SK-N-SH treated with all-trans-retinoic acid at 6 μM for 48 hours (cell line): Measurements from ENCODE around the gene HEATR3.

Experiments
- ATAC-seq: fragments of 200-7000 bp; cut with Tn5 transposase; 3 replicates; pipeline ENCODE4 v1.9.1; 2020; ENCODE audit warnings: mild to moderate bottlenecking, moderate library complexity
- ARNTL ChIP-seq: fragments of 450-650 bp; formaldehyde crosslinking; IDR thresholded peaks from 2 replicates; pipeline ENCODE4 v1.5.0; 2020; ENCODE audit warnings: low read depth, mild to moderate bottlenecking, moderate library complexity, borderline replicate concordance
- BACH2 ChIP-seq: fragments of 250-450 bp; sonication (Bioruptor Pico); IDR thresholded peaks from 2 replicates; pipeline ENCODE4 v1.9.0; 2021; ENCODE audit warnings: mild to moderate bottlenecking, borderline replicate concordance
- CSDC2 ChIP-seq: fragments of 250-450 bp; sonication (Bioruptor Pico); IDR thresholded peaks from 2 replicates; pipeline ENCODE4 v1.5.0; 2020; ENCODE audit warnings: mild to moderate bottlenecking, moderate library complexity
- ESRRG ChIP-seq: fragments of 250-450 bp; sonication (Bioruptor Pico); IDR thresholded peaks from 2 replicates; pipeline ENCODE4 v1.6.1; 2021; ENCODE audit warnings: mild to moderate bottlenecking
- OSR1 ChIP-seq: fragments of 250-450 bp; sonication (Bioruptor Pico); IDR thresholded peaks from 2 replicates; pipeline ENCODE4 v1.8.0; 2022; ENCODE audit warnings: moderate library complexity, mild to moderate bottlenecking, inconsistent platforms
- PATZ1 ChIP-seq: fragments of 250-450 bp; sonication (Bioruptor Pico); IDR thresholded peaks from 2 replicates; pipeline ENCODE4 v1.8.0; 2020; ENCODE audit warnings: mild to moderate bottlenecking, moderate library complexity, borderline replicate concordance
- POU6F1 ChIP-seq: fragments of 250-450 bp; sonication (Bioruptor Pico); IDR thresholded peaks from 2 replicates; pipeline ENCODE4 v1.8.0; 2021; ENCODE audit warnings: low read depth, mild to moderate bottlenecking, moderate library complexity, borderline replicate concordance
- PPARA ChIP-seq: fragments of 250-450 bp; sonication (Bioruptor Pico); IDR thresholded peaks from 2 replicates; pipeline ENCODE4 v1.5.0; 2020; ENCODE audit warnings: mild to moderate bottlenecking, borderline replicate concordance
- RARB ChIP-seq: fragments of 250-450 bp; sonication (Bioruptor Pico); IDR thresholded peaks from 2 replicates; pipeline ENCODE4 v1.8.0; 2021; ENCODE audit warnings: mild to moderate bottlenecking, moderate library complexity
- SNAI2 ChIP-seq: fragments of 250-450 bp; sonication (Bioruptor Pico); IDR thresholded peaks from 2 replicates; pipeline ENCODE4 v1.5.0; 2020; ENCODE audit warnings: mild to moderate bottlenecking, moderate library complexity
- TCF4 ChIP-seq: fragments of 250-450 bp; sonication (Bioruptor Pico); IDR thresholded peaks from 2 replicates; pipeline ENCODE4 v1.8.0; 2021; ENCODE audit warnings: mild to moderate bottlenecking, moderate library complexity, borderline replicate concordance
- TOX ChIP-seq: fragments of 250-450 bp; sonication (Bioruptor Pico); IDR thresholded peaks from 2 replicates; pipeline ENCODE4 v1.8.0; 2021; ENCODE audit warnings: mild to moderate bottlenecking, moderate library complexity, borderline replicate concordance
- ZC3H10 ChIP-seq: fragments of 250-450 bp; sonication (Bioruptor Pico); IDR thresholded peaks from 2 replicates; pipeline ENCODE4 v1.5.1; 2021; ENCODE audit warnings: mild to moderate bottlenecking, moderate library complexity
- ZFP30 ChIP-seq: fragments of 450-650 bp; formaldehyde crosslinking; IDR thresholded peaks from 2 replicates; pipeline ENCODE4 v1.5.0; 2022; ENCODE audit warnings: mild to moderate bottlenecking, moderate library complexity
- ZNF565 ChIP-seq: fragments of 450-650 bp; formaldehyde crosslinking; conservative IDR thresholded peaks from 2 replicates; pipeline ENCODE4 v1.5.0; 2020; ENCODE audit warnings: low read depth, mild to moderate bottlenecking, moderate library complexity
- ZNF70 ChIP-seq: fragments of 450-650 bp; formaldehyde crosslinking; IDR thresholded peaks from 2 replicates; pipeline ENCODE4 v1.5.0; 2020; ENCODE audit warnings: mild to moderate bottlenecking, moderate library complexity
- ZNF8 ChIP-seq: fragments of 450-650 bp; formaldehyde crosslinking; IDR thresholded peaks from 2 replicates; pipeline ENCODE4 v1.5.0; 2020; ENCODE audit warnings: mild to moderate bottlenecking, moderate library complexity
- TF ChIP-seq, protein P1 (sequence below): fragments of 250-450 bp; sonication (Bioruptor Pico); IDR thresholded peaks from 2 replicates; pipeline ENCODE4 v1.5.1; 2021; ENCODE audit warnings: mild to moderate bottlenecking, moderate library complexity
- TF ChIP-seq, protein P2 (sequence below): fragments of 250-450 bp; sonication (Bioruptor Pico); IDR thresholded peaks from 2 replicates; pipeline ENCODE4 v1.5.1; 2020; ENCODE audit warnings: low read depth, mild to moderate bottlenecking, moderate library complexity
- TF ChIP-seq, protein P3 (sequence below): fragments of 250-450 bp; sonication (Bioruptor Pico); IDR thresholded peaks from 2 replicates; pipeline ENCODE4 v1.5.0; 2020; ENCODE audit warnings: mild to moderate bottlenecking, moderate library complexity

Gene HEATR3

DNA sequence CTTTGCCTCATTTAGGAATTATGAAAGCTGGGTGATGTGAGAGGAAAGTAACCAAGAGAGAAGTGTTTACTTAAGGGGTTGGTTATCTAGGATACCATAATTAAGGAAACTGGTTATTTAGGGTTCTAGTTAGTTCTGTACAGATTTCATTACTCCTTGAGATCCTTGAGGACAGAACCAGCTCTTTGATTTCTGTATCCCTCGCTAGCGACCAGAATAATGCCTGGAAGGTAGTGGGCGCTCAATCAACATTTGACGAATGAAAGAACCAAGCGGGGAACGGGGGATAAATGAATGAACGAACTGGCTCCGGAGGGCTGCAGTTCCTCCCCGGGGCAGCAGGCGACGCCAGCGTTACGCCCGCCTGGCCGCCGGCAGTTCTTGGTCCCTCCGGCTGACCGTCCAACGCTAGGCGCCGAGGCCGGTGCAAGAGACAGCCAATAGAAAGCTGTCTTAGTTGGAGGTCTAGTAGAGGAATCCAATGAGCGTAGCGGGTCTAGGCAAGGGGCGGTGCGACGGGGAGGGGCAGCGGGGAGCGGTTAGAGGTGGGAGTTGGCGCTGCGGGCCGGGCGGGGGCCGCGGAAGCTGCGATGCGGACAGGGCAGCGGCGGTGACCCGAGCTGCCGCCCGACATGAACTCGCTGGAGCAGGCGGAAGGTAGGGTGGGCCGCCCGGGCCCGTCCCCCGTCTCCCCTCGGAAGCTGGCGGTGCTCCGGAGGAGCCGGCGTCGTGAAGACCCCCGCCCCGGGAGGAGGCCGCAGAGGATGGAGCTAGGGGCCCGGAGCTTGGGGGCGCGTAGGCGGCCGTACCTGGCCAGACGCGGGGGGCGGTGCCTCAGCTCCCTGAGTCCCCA, 40.9 kb upstream of the HEATR3 start, which contains the start of gene CNEP1R1 (continued):
- TF ChIP-seq, protein P1, sequence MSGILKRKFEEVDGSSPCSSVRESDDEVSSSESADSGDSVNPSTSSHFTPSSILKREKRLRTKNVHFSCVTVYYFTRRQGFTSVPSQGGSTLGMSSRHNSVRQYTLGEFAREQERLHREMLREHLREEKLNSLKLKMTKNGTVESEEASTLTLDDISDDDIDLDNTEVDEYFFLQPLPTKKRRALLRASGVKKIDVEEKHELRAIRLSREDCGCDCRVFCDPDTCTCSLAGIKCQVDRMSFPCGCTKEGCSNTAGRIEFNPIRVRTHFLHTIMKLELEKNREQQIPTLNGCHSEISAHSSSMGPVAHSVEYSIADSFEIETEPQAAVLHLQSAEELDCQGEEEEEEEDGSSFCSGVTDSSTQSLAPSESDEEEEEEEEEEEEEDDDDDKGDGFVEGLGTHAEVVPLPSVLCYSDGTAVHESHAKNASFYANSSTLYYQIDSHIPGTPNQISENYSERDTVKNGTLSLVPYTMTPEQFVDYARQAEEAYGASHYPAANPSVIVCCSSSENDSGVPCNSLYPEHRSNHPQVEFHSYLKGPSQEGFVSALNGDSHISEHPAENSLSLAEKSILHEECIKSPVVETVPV, result no peak

DNA sequence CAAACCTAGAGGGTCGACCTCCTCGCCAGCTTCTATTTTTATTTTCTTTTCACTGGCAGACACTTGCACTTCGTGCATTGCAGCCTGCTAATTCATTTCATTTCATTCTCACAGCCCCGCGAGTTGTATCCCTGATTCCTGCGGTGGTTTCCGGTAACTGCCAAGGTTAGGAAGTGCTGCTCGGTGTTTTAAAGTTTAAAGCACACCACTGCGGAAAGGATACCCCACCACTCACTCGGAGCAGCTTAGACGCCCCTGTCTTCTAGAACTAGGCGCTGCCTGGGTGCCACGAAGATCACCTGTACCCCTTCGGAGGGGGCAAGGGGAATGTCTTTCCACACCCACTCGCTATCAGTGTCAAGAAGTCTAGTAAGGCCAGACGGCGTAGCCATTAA, 40.2 kb upstream of the HEATR3 start:
- ATAC-seq, result peak; percentile 35
- no peak for TF ChIP-seq ZNF8 (CRISPR knock-in tag)
- TF ChIP-seq, all 23 proteins: peak for 0

DNA sequence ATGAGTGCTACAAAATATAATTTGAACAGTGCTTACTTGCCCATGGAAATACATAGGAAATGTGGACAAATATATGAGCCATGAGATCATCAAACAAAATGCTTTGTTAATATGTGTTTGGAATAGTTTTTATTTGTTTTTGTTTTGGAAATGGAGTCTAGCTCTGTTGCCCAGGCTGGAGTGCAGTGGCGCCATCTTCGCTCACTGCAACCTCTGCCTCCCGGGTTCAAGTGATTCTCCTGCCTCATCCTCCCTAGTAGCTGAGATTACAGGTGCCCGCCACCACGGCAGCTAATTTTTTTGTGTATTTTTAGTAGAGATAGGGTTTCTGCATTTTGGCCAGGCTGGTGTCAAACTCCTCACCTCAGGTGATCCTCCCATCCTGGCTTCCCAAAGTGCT, 37.9 kb upstream of the HEATR3 start:
- TF ChIP-seq TCF4, result no peak
- TF ChIP-seq POU6F1 (CRISPR knock-in tag), result no peak
- TF ChIP-seq ZC3H10, result no peak
- TF ChIP-seq, protein P1, result no peak
- TF ChIP-seq PPARA (CRISPR knock-in tag), result no peak
- no peak for TF ChIP-seq ZFP30 (CRISPR knock-in tag)
- TF ChIP-seq OSR1 (CRISPR knock-in tag), result no peak
- TF ChIP-seq BACH2 (CRISPR knock-in tag), result no peak
- TF ChIP-seq SNAI2 (CRISPR knock-in tag), result no peak
- TF ChIP-seq ZNF70, result no peak
- TF ChIP-seq ARNTL (CRISPR knock-in tag), result no peak
- TF ChIP-seq TOX (CRISPR knock-in tag), result no peak
- TF ChIP-seq, protein P2, sequence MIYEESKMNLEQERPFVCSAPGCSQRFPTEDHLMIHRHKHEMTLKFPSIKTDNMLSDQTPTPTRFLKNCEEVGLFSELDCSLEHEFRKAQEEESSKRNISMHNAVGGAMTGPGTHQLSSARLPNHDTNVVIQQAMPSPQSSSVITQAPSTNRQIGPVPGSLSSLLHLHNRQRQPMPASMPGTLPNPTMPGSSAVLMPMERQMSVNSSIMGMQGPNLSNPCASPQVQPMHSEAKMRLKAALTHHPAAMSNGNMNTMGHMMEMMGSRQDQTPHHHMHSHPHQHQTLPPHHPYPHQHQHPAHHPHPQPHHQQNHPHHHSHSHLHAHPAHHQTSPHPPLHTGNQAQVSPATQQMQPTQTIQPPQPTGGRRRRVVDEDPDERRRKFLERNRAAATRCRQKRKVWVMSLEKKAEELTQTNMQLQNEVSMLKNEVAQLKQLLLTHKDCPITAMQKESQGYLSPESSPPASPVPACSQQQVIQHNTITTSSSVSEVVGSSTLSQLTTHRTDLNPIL (CRISPR knock-in tag), result no peak
- no peak for TF ChIP-seq CSDC2 (CRISPR knock-in tag)
- TF ChIP-seq ESRRG (CRISPR knock-in tag), result no peak
- TF ChIP-seq PATZ1 (CRISPR knock-in tag), result no peak
- no peak for TF ChIP-seq RARB (CRISPR knock-in tag)
- TF ChIP-seq ZNF565 (CRISPR knock-in tag), result no peak
- TF ChIP-seq, protein P3, sequence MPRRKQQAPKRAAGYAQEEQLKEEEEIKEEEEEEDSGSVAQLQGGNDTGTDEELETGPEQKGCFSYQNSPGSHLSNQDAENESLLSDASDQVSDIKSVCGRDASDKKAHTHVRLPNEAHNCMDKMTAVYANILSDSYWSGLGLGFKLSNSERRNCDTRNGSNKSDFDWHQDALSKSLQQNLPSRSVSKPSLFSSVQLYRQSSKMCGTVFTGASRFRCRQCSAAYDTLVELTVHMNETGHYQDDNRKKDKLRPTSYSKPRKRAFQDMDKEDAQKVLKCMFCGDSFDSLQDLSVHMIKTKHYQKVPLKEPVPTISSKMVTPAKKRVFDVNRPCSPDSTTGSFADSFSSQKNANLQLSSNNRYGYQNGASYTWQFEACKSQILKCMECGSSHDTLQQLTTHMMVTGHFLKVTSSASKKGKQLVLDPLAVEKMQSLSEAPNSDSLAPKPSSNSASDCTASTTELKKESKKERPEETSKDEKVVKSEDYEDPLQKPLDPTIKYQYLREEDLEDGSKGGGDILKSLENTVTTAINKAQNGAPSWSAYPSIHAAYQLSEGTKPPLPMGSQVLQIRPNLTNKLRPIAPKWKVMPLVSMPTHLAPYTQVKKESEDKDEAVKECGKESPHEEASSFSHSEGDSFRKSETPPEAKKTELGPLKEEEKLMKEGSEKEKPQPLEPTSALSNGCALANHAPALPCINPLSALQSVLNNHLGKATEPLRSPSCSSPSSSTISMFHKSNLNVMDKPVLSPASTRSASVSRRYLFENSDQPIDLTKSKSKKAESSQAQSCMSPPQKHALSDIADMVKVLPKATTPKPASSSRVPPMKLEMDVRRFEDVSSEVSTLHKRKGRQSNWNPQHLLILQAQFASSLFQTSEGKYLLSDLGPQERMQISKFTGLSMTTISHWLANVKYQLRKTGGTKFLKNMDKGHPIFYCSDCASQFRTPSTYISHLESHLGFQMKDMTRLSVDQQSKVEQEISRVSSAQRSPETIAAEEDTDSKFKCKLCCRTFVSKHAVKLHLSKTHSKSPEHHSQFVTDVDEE, result no peak
- TF ChIP-seq, all 23 proteins: peak for 0
- ATAC-seq, result no peak
